ENCODE results near the gene C1QTNF7.

The C1QTNF7 gene

DNA sequence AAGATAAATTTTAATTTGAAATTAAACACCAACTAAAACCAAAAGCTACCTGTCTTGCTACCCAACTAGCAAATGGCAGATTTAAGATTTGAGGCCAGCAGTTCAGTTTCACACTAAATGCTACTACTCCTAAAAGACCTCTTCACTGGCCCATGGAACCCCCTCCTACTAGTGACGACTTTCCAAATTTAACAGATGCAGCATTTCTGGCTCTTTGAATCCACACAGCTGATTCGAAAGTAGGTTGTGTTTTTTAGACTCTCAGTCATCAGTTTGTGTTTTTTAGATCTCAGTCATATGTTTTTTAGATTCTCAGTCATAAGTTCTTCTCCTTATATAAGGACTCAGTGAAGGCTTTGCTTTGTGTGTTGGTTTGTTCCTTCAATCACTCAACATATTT is 30.8 kb downstream of the C1QTNF7 start:
- DNase-seq: no peak

DNA sequence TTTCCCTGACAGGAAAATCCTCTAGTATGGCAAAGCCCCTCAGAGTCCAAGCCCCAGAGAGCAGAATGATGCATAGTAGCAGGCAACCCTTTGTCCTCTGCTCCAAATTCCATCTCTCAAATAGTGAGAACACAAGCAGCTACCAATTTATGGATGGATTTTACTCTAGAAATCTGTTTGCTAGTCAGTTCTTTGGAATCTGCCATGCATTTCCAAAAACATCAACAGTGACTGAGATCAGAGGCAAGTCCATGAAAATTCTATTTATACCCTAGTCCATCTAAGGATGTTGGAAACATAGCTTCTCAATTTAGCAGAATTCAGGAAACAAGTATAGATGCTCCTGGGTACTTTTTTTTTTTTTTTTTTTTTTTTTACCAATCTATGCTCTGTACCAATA is 31.9 kb downstream of the C1QTNF7 start:
- DNase-seq: no peak

DNA sequence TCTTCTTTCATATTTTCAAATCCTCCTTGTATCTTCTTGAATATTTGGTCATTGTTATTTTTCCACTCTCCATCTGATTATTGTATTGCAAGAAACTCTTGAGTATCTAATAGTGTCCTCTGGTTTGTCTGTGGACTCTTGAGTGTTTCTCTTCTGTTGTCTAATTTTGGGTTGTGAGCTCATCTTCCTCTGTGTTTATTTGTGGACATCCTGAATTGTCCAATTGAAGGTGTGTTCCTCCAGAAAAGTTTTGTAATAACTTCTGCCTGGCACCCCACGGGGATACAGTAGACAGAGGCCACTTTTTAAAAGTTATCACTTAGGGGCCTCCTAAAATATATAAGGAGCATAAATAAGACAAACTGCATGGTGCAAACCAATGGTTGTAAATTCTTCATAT is 38.8 kb downstream of the C1QTNF7 start:
- no peak for DNase-seq

DNA sequence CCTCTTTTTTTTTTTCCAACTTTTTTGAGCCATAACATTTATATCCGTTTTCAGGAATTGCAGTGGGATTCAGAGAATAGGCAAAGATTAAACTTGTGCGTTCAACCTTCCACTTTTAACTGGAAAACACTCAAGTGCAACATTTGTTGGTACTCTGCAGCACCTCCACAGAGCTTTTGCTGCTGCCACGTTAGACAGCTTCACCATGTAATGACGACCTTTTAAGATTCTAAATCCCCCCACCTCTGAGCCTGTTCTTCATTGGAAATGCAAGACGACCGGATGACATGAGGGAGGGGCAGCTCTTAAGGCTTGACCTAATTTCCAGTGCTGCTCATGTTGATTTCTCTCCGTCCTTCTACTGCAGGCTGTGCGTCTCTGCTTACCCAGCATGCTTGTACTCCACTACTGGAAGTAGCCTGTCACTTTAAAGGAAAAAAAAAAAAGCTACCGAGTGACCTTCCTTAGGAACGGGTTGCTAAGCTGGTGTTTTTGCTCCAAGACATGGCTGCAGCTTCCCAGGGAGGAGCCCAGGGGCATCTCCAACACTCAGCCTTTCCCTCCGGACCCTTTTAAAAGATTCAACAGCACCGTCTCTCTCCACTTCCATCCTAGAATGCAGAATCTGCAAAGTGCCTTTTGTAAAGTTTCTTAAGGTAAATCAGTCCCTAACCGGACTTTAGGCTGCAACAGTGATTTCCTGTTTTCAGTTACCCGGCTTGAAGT is 41.7 kb downstream of the C1QTNF7 start, which contains the start of gene CC2D2A:
TSS of gene CC2D2A (plus strand) at position 481 of the 726 bp plus-strand sequence. CDS start 6,051 bp downstream, outside the sequence.
- DNase-seq: no peak

DNA sequence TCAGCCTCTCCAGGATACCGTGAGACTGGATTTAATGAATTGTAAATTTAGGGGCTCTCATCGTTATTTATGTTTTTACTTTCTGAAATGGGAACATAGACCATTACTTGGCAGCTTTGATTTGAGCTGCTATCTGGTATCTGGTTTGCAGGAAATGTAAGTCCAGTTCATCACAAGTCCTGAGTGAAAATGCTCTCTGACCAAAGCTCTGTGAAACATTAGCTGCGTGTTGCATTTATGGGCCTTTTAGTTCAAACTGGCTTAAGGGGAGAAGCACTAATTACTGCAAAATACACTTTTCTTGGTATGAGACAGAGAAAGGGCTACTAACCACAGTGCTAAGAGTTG is 42.3 kb downstream of the C1QTNF7 start:
- no peak for DNase-seq

DNA sequence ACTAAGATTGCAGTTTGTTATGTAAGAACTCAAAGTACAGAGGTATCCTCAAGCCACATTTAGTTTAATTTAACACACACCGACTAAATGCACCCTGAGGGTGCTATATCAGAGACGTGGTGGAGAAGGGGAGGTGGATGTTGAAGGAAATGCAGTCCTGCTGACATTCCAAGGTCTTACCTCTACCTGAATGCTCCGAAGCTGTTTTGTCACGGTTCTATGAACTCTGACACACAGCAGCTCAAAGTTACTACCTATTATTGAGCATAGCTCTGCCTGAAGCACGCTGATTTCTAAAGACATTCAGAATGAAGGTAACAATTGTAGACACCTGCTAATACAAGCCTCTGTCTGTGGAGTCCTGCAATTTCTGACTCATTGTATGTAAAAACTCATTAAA is 48.6 kb downstream of the C1QTNF7 start:
- DNase-seq: no peak

DNA sequence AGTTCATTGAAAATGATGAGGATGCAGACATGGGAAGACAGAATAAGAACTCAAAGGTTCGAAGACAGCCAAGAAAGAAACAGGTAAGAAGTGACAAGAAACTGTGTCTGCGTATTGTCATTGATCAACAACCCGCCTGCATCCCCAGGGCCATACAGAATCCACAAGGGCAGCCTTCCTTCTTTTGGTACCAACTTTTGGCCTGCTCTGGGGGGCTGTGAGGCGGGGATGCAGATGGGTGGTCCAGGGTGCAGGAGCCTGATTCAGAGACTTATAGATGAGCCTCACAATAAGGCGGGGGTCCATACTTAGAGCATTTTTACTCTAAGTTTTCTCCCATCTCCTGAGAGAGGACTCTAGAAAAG is 50.9 kb downstream of the C1QTNF7 start:
- DNase-seq: no peak

DNA sequence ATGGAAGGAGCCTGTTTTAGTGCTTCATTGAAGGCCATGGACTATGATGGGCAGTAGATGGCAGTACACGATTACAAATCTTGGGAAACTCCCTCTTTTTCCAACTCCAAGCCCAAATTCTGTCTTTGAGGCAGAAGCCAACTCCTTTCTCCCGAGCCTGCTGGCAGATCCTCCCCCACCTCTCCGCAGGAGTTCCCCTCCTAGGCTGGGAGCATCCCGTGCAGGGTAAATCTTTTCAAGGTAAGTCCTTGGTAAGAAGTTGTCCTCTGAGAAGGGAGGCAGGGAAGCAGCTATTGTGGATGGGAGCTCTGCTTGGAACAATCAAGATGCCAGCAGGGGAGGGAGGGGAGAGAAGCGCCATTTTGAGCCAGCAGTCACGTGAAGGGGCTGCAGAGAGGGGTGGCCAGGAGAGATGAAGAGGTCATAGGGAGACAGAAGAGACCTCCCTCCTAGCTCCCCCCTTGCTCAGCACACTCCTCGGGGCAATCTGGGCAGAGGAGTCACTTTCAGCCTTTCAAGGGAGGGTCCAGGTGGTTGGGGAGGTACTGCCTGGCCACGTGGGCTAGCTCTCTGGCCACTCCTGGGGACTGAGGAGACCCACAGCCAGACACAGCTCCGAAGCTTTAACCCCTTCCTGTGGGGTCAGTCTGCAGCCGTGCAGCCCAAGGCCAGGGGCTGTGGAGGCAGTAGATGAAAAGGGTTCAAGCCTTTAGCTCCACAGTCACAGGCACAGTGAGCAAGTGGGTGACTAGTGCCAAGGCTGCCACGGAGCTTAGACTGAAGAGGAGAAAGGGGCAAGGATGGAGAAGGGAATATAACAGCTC is 51.5 kb downstream of the C1QTNF7 start:
- DNase-seq: no peak

DNA sequence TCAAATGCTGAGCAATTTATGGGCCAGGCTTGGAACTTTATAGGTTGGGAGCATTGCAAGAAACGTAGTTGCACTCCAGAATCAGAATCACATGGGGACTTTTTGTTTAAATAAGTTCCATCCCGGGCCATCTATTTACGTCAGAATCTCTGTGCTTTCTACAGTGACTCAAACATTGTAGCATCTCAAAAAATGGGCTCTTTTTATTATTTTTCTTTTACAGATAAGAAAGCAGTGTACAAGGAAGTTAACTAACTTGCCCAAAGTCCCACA is 52.0 kb downstream of the C1QTNF7 start:
- no peak for DNase-seq

DNA sequence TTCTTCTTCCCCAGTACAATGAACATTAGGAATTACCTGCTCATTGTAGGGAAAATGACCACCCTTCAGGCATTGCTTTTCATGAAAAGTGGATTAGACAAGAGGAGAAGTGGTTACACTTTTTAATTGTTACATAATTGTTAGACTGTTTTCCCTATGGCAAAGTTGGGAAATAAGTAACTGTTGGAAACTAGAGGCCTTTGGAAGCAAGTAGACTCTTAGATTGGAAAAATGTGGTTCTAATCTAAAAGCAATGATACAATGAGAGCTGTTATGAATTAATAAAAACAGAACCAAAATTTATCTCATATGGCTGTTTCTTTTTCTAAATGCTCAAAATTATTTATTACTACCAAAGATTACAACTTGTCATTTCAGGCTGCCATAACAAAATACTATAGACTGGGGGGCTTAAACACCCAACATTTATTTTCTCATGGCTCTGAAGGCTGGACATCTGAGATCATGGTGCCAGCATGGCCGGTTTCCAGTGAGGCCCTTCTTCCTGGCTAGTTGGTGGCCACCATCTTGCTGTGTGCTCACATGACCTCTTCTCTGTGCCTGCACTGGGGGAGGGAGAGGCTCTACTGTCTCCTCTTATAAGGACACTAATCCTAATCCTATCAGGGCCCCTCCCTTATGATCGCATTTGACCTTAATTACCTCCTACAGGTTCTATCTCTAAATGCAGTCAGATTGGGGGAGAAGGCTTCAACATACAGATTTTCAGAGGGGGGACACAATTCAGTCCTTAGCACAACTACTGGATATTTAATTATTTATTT is 54.3 kb downstream of the C1QTNF7 start:
- DNase-seq: no peak

DNA sequence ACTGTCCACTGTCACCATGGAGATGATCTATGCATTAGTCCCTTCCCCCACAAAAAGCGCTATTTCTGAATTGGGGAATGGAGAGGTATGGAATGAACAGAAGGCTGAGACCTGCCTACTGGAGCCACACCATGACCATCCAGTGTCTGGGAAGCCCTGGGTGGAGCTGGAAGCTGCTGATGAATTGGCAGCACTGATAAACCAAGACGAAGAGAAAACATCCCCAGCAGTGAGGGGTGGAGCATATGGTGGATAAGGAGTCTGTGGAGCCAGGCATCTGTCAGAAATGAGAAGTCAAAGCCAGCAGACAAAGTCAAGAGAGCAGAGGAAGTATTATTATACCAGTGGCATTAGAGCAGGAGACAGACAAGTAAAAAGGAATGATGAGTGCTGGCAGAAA is 55.0 kb downstream of the C1QTNF7 start:
- no peak for DNase-seq

DNA sequence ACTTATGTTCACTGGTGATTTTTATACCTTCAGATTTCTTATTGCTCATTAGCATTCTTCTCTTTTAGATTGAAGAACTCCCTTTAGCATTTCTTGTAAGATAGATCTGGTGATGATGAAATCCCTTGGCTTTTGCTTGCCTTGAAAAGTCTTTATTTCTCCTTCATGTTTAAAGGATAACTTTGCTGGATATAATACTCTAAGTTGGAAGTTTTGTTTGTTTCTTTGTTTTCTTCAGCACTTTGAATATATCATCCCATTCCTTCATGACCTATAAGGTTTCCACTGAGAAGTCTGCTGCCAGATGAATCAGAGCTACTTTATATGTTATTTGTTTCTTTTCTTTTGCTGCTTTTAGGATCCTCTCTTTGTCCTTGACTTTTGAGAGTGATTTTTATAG is 60.3 kb downstream of the C1QTNF7 start:
- no peak for DNase-seq

DNA sequence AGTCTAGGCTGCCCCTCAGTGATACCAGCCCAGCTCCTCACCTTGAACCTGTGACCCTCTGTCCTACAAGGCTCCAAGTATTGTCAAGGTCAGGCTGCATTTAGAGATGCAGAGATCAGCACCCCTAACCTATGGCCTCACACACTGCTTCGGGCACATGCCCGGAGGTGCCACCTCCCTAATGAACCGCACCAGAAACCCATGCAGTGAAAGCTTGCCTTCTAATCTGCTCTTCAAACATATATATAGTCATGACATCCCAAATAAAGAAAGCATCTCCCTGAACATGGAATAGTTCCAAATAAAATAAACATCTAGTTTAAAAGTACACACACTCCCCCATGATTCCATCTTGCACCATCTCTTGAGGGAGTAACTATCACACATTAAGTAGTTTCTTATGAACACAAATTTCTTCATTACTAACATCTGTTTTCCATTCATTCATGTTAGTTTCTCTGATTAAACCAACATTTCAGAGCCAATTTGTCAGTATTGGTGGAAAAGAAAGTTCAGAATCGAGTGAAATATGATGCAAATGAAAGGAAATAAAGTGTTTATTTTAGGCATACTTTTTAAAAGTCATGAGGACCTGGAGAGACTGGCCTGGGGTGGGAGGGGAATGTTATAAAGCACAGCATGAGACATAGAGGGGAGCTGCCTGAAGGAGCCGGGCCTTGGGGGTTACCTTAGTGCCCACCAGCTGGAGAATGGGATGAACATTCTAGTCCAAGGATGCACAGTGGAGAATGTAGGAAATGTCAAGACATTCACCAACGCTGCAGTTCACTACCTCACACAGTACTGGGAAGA is 61.0 kb downstream of the C1QTNF7 start:
- DNase-seq: no peak

DNA sequence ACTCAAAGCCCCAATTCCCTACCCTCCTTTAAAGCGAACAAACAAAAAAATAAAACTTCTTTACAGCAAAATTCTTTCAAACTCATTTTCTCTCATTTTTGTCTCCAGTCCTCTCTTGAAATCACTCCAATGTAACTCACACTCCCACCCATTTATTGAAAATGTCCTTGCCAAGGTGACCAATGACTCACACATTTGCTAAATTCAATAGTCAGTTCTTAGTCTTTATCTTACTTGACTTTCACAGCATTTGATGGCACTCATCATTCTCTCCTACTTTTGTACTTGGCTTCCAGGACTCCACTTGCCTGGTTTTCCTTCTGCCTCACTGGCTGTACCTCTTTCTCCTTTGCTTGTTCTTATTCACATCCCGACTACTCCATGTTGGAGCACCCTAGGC is 61.7 kb downstream of the C1QTNF7 start:
- no peak for DNase-seq

DNA sequence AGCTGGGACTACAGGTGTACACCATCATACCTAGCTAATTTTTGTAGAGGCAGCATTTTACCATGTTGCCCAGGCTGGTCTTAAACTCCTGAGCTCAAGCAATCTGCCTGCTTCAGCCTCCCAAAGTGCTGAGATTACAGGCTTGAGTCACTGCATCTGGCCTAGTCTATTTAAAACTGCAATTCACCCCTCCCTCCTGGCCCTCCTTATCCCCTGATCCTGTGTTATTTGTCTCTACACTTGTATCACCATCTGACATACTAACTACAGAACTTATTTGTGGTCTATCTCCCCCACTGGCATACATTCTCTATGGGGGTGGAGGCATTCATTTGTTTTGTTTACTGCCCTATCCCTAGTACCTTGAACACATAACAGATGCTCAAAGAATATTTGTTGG is 65.6 kb downstream of the C1QTNF7 start:
- DNase-seq: no peak

DNA sequence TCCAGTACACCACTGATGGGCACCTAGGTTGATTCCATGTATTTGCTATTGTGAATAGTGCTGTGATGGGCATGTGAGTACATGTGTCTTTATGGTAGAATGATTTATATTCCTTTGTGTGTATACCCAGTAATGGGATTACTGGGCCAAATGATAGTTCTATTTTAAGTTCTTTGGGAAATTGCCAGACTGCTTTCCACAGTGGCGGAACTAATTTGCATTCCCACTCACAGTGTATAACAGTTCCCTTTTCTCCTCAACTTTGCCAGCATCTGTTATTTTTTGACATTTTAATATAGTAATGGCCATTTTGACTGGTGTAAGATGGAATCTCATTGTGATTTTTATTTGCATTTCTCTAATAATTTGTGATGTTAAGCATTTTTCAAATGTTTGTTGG is 67.8 kb downstream of the C1QTNF7 start:
- DNase-seq: no peak

Data from stimulated activated CD4-positive, alpha-beta T cell treated with anti-CD3 and anti-CD28 coated beads, Interleukin-12 subunit alpha, Interleukin-12 subunit beta, amount 100 ng/mL, for 4 hours (primary cell).